GM12892 (cell line): ENCODE data around the gene MAEA.
"Not testable (repeated sequence)": the region's sequence is repeated elsewhere in the genome, so short reads cannot be mapped to it uniquely, and the experiment has no call there.

Experiments
- DNase-seq: peaks from one replicate; pipeline ENCODE4 v3.0.0; 2011; ENCODE audit not compliant: insufficient read length
- FAIRE-seq: peaks from 2 replicates; lab custom pipeline; 2011; peaks lifted over from hg19 to GRCh38; lab: Jason Lieb, UNC
- POLR2A ChIP-seq: IDR thresholded peaks from 2 replicates; pipeline ENCODE4 v1.6.1; 2011; ENCODE audit warnings: low read depth, low read length, control low read depth
- POLR2AphosphoS5 ChIP-seq: IDR thresholded peaks from 2 replicates; pipeline ENCODE4 v1.6.1; 2011; ENCODE audit warnings: low read depth, low read length, control low read depth
- TAF1 ChIP-seq: IDR thresholded peaks from 2 replicates; pipeline ENCODE4 v1.6.1; 2011; ENCODE audit warnings: low read depth, mild to moderate bottlenecking, control low read depth, low read length, borderline replicate concordance

MAEA gene

GRCh38 chr4:1321946-1322650 lies 32.4 kb downstream of the MAEA start:
- TF ChIP-seq POLR2A (no peak), POLR2AphosphoS5 (no peak)
- no peak for DNase-seq
- FAIRE-seq, result no peak

GRCh38 chr4:1323280-1323634 lies 33.6 kb downstream of the MAEA start:
- FAIRE-seq (no peak), DNase-seq (no peak)
- TF ChIP-seq POLR2A (no peak), TAF1 (no peak), POLR2AphosphoS5 (no peak)

GRCh38 chr4:1323635-1324442 lies 34.1 kb downstream of the MAEA start:
- DNase-seq (no peak), FAIRE-seq (no peak)
- no peak for TF ChIP-seq POLR2A
- TF ChIP-seq TAF1, result no peak
- TF ChIP-seq POLR2AphosphoS5, result no peak

GRCh38 chr4:1324443-1325175 lies 34.9 kb downstream of the MAEA start:
- DNase-seq, FAIRE-seq: not testable (repeated sequence)

DNA sequence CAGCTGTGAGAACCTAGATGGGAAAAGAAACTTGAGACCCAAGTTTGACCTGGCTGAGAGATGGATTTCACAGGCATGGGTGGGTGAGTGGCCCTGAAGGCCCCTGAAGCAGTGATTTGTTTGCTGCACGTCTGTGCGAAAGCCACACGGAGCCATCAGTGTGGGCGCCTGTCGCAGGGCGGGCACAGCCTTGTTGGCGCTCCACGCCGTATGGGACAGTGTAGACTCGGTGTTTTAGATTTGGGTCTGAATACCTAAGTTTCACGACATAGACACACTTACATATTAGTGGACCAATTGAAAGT lies 35.4 kb downstream of the MAEA start:
- no peak for TF ChIP-seq TAF1
- no peak for TF ChIP-seq POLR2AphosphoS5
- no peak for TF ChIP-seq POLR2A
- FAIRE-seq (no peak), DNase-seq (no peak)

DNA sequence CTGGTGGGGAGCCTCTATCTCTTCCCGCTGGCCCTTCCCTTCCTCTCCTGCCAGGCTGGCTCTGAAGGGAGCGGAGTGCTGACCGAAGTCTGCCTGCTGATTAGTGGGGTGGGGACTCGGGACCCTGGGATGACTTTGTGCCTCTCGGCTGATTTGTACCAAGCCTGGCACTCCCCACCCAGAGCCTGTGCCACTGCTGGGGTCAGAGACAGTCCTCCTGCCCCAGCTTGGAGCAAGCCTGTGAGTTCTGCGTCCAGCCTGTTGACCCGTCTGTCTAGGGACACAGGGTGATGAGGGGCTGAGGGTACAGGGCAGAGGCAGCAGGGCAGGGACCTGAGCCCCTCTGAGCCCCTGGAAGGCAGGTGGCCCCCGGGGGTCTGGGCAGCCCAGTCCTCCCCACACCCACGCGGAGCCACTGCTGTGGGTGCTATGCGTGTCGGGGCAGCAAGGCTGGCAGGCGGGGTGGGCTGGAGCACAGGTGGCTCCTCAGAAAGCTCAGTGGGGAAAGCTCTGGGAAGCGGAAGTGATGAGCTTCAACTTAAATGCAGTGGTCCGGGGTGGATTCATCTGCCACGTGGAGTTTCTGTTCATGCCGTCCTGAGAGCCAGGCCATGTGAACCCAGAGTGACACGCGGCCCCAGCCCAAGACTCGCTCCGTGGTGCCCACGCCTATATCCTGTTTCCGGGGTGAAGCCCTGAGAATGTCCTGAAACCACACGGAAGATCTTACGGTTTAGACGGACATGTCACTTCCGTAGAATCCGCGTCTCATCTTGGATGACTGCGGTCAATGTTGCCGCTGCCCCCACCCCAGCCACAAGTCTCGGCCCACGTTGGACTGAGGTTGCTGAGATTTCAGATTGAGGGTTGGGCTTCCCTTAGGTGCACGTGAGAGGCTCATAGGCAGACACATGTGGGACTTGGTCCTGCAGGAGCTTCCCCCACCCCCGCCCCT lies 36.3 kb downstream of the MAEA start:
- no peak for FAIRE-seq

DNA sequence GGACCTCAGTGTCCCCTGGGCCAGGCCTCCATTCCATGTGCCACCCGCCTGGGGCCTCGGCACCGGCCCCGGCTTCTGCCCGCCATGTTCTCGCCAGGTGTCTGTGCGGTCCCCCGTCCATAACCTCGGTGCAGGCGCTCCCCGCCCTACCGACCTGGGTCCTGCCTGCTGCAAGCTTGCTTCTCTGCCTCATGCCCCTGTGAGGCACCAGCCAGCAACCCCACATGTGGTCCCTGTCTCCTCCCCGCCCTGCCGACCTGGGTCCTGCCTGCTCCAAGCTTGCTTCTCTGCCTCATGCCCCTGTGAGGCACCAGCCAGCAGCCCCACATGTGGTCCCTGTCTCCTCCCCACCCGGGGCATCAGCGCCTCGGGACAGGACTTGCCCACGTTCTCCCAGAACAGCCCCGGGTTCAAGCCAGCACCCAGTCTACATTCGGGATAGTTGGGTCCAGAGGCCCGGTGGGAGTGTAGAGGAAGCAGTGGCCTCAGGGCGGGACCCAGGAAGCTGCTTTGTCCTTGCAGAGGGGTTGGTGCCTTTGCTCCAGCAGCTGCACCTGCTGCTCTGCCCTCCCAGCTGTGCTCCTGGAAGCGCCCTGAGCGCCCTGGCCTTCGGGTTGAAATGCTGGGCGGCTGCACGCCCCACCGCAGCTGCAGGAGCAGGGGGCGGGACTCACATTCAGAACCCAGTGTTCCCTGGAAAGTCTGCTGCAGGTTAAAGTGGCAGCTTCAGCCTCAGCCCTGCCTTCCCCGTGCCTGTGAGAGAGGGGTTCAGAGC lies 37.2 kb downstream of the MAEA start:
- TF ChIP-seq TAF1, result no peak
- no peak for TF ChIP-seq POLR2AphosphoS5
- TF ChIP-seq POLR2A, result no peak
- DNase-seq, result no peak
- no peak for FAIRE-seq

More for the DNA sequence above, 36.3 kb downstream of the MAEA start:
- TF ChIP-seq TAF1 (no peak), POLR2A (no peak), POLR2AphosphoS5 (no peak)
- no peak for DNase-seq

GRCh38 chr4:1327526-1328266 lies 38.0 kb downstream of the MAEA start:
- DNase-seq (no peak), FAIRE-seq (no peak)
- TF ChIP-seq TAF1 (no peak), POLR2A (no peak)

- no peak for TF ChIP-seq TAF1
- TF ChIP-seq POLR2A, result no peak
- no peak for TF ChIP-seq POLR2AphosphoS5
- no peak for DNase-seq
- FAIRE-seq, result no peak
Observed at GRCh38 chr4:1328267-1329155, 38.8 kb downstream of the MAEA start.
